ENCODE data around the gene ZNF3.

The ZNF3 gene

DNA sequence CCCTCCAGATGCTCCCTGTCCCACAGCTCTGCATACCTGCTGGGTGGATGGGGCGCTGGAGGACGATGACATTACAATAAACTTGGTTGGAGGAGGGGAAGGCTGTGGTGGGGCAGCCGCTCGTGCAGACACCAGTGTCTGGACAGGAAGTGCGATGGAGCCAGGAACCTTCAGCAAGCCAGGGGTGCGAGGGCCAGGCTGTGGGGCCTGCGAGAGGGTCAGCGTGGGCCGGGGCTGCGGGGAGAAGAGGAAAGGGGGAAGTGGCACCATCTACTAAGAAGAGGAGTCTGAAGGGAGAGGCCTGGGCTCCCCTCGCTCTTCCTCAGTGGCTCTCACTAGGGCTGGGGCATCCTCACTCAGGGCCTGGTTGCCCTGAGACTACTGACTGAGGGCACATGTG, 26.4 kb upstream of the ZNF3 start:
- no peak for DNase-seq

DNA sequence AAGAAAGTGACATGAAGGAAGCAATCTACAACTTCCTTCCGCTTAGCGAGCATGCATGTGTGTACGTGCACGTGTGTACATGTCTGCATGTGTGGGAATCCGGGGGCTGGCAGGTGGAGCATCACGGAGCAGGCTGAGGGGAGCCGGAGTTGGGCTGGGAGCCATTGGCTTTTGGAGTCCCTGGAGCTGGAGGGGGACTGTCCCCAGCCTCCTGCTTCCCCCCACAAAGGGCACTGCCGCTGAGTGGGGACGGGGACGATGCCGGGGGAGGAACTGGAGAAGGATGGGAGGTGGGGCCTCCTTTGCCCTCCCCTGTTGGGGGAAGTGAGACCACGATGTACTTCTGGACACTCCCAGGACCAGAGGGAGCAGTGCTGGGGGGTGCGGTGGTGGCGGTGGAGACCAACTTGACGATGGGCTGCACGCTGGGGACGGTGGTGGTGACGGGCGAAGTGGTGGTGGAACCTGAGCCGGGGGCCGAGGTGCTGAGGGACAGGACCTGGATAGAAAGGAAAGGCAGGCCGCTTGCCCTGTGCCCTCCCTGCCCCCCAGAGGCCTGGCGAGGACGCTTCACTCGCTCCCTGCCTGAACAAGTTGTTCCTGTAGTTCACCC, 25.7 kb upstream of the ZNF3 start:
- no peak for DNase-seq

DNA sequence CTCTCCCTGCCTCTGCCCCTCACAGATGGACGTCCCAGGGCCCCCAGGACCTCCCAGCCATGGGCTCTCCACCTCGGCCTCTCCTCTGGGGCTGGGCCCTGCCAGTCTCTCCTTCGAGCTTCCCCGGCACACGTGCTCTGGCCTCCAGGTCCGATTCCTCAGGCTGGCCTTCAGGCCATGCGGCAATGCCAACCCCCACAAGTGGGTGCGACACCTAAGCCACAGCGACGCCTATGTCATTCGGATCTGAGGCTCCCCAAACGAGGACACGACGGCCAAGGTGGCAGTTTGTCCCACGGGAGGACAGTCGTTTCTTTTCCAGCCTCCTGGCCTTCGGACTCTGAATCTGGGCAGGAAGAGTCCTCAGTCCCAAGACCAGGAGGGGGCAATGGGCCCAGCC, 25.1 kb upstream of the ZNF3 start:
- DNase-seq: no peak

DNA sequence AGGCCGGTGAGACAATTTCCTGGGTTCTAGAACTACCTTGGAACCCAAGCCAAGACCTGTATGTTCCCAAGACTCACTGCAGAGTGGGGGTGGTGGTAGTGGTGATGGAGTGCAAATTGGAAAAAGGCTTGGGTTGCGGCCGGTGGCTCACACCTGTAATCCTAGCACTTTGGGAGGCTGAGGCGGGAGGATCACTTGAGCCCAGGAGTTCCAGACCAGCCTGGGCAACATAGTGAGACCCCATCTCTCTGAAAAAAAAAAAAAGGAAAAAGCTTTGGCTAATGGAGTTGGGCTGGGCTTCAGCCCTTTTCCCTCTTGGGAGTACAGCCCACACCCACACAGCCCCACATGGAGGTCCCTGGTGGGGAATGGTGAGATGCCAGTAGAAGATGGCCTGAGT, 24.0 kb upstream of the ZNF3 start:
- DNase-seq: no peak

DNA sequence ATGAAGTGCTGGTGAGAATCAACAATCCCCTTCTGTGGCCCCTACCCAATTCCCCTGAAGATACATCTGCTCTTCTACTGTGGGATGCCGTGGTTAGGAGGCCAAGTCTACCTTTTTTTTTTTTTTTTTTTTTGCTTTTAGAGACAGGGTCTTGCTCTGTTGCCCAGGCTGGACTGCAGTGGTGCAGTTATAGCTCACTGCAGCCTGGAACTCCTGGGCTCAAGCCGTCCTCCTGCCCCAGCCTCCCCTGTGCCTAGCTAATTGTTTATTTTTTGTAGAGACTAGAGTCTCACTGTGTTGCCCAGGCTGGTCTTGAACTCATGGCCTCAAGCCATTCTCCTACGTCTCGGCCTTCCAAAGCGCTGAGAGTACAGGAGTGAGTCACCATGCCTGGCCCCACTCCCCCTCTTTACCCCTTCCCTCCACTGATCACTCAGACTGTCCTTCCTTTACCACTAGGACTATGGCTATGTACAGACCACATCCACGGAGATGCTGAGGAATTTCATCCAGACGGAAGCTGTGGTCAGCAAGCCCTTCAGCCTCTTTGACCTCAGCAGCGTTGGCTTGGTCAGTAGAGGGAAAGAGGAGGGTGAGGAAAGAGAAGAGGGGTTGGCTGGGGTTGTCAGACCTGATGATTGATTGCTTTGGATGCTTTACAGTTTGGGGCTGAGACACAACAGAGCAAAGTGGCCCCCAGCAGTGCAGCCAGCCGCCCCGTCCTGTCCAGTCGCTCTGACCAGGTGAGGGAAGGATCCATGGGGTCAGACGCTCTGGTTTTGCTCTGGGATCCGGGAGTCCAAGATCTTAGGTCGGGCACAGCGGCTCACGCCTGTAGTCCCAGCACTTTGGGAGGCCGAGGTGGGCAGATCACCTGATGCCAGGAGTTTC, 21.7 kb upstream of the ZNF3 start:
- DNase-seq: no peak

DNA sequence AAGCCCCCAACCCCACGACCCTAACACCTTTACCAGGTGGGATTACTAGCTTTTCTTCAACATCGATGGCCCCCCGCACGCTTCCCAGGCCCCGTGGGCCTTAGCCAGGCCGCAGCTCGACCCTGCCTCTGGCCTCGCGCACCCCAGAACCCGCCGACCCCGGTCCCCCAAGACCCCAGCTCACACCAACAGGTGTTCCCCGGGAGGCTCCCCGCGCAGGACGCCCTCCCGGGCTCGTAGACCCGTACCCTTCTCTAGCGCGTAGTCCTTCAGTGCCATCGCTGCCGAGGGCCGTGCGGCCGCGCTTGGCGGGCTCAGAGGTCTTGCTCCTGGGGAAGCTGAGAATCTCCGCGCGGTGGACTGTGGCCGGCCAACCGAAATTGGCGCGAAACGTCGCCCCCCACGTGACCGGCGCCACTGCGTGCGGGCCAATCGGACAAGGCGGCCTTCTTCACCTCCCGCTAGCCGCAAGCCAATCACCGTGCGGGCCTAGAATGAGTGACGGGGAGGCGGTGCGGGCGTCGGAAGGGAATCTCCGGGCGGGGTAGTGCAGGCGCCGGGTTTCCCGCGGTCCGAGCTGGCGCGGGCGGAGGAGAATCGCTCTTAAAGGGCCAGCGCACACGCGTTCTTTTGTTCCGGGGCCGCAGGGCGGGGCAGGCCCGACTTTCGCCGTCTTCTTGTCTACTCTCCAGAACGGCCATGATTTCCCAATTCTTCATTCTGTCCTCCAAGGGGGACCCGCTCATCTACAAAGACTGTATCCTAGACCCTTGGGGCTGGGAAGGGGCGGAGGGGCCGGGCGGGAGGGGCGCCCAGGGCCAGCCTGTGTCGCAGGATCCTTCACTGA, 19.7 kb upstream of the ZNF3 start, which contains the start of the genes AP4M1 and MCM7:
Gene AP4M1, plus strand, starts transcription at position 628 of the 847 bp plus-strand sequence. Its CDS starts 72 bp downstream, at position 700.
Gene MCM7, minus strand, starts transcription at position 382 of the 847 bp plus-strand sequence. Its CDS starts 103 bp downstream, at position 279.
- DNase-seq: peak; percentile 98

DNA sequence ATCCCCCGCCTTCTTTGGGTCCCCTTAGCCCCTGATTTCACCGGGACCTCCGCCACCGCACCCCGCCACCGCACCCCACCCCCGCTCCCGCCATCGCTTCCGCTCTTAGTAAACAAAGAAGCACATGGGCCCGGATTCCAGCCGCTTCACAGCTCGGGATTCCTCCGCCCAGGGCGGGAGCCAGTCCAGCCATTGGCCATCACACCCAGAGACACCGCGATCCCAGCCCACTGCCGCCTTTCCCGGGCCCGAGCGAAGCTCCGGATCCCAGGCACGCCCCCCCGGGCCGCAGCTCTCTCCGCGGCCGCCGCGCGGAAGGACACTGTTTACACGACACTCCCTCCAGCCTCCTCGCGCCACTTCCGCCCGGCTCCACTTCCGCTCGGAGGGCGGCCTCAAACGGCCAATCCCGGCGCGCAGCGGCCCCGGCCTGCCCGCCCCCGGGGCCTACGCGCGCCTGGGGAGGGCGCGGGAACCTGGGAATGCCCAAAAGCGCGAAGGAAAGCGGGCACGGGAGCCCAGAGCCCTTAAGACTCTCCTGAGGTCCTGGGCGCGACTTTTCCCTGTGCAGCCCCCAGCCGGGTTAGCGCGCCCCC, 19.0 kb upstream of the ZNF3 start:
- DNase-seq: peak; percentile 87

DNA sequence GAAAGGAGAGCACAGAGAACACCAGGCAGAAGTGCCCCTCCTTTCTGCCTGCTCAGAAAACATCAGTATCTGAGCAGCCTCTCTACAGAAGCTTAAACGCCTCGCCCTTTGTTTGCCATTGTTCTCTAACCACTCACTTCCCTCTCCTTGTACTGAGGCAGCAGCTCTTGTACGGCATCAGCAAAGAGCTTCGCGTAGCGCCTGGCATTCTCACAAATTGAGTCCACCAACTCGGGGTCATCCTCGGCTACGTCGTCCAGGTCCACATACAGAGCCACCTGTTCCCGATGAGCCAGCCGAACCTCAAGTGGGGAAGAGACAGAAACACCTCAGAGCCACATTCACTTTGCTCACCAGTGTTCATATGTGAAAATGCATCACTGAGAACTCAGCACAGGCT, 17.9 kb upstream of the ZNF3 start:
- no peak for DNase-seq

DNA sequence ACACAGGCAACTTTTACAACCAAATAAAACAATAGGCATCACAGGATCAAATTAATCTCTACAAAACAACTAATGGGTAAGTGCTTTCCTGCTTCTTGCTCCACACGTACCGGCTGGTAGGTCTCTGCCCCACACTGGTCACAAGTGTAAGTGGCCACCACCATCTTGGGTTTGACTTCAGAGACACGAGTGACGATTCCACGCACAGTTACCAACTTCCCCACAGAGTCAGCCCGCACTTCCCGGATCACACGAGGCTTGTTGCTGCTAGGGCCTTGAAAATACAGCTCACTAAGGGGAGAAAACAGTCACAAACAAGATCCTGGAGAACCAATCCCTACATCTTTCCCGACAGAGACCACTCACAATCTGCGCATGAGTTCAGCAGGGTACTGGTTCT, 17.4 kb upstream of the ZNF3 start:
- no peak for DNase-seq

DNA sequence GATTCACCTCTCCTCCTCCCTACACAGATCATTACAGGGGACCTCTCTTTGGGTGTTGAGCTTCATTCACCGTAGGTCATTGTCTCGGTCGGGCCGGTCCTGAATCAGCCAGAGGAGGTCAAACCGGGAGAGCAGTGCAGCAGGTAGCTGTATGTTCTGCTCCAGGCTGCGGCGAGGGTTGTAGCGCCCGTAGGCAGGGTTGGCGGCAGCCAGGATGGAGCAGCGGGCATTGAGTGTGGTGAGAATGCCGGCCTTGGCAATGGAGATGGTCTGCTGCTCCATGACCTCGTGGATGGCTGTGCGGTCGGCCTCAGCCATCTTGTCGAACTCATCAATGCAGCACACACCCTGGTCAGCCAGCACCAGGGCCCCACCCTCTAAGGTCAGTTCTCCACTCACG, 14.2 kb upstream of the ZNF3 start:
- no peak for DNase-seq

DNA sequence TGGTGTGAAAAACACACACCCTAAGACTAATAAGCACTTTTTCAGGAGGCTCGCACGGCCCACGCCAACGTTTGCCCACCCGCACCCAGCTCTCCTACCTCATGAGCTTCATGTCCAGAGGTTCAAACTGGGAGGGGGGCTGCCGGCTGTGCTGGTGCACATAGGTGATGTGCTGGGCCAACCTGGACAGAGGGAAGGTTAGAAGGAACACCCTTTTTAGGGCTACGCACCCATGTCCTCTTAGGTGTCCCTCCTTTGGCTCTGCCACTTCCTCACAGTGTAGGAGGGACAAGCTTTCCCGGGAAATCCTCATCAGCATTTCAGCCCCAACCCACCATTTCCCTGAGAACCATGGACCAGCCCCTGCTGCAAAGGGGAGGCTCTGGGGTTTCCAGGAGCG, 13.8 kb upstream of the ZNF3 start:
- no peak for DNase-seq

DNA sequence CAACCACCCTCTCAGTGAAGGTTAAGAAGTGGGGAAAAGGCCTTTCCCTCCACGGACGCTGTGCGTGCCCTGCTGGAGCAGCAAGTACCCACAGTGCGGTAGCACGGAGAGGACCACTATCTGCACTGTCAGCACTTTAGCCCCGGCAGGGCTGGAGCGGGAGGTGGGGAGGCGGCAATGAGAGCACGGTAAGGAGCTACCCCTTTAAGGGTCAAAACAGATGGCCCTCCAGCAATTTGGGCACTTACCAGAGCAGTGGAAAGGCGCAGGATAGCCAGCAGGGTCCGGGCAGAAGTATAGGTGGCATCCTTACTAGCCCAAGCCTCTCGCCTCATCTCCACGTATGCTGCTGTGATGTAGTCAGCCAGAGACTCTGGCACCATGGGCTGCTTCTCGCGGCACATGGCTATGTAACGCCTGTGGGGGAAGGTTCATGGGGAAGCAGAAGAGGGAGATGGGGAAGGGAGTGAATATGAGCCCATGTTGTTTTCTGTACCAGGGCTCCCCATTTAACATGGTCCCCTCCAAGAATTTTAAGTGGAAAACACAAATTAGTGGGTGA, 12.5 kb upstream of the ZNF3 start:
- no peak for DNase-seq

DNA sequence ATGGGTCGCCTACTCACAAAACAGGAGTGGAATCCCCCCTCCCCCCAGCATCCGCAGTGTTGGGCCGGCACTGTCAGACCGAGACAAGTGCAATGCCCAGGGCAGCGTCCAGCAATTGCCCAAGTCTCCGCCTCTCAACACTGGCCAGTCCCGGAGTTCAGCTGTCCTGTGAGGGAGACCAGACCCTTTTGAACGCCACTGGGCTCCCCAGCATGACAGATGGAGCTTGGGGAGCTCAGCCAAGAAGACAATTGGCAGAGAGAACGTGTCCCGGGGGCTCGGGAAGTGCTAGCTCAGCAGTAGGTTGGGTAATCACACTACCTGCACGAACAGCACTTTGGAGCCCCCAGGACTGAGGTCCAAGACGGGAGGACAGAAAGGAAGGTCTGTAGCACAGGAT, 12.0 kb upstream of the ZNF3 start:
- DNase-seq: no peak

DNA sequence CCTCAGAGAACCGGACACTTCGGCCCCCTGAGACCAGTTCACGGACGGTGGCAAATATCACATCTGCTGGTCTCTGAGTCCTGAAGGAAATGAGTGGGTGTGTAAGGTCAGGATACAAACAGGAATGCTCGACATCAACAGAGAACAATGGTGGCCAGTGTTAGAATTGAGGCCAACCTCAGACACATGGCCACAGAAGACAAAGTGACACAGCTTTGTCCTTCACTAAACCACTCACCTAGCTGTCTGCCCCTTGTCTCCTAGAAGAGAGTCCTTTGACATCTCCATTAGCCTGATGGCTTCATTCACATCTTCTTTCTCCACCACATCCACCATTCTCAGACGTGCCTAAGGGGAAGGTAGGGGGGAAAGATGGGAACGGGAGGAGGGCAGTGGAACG, 11.5 kb upstream of the ZNF3 start:
- no peak for DNase-seq

DNA sequence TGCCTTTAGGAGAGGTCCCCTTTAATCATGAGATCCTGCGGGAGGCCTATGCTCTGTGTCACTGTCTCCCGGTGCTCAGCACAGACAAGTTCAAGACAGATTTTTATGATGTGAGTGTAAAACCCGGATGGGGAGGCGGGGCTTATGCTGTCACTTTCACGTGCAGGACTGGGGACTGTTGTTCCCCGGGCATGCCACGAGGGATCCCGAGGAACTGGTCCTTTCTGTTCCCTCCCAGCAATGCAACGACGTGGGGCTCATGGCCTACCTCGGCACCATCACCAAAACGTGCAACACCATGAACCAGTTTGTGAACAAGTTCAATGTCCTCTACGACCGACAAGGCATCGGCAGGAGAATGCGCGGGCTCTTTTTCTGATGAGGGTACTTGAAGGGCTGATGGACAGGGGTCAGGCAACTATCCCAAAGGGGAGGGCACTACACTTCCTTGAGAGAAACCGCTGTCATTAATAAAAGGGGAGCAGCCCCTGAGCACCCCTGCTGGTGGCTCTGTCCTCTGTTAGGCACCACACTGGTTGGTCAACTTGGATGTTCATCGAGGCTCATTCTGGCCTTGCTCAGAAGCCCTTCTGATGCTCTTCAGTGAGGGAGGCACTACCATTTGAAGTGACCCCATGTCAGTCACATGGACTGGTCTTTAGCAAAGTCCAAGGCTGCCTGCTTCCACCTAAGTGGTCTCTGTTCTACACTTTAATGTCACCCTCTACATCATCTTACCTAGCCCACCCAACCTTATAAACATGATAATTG, 10.1 kb upstream of the ZNF3 start:
- DNase-seq: no peak

DNA sequence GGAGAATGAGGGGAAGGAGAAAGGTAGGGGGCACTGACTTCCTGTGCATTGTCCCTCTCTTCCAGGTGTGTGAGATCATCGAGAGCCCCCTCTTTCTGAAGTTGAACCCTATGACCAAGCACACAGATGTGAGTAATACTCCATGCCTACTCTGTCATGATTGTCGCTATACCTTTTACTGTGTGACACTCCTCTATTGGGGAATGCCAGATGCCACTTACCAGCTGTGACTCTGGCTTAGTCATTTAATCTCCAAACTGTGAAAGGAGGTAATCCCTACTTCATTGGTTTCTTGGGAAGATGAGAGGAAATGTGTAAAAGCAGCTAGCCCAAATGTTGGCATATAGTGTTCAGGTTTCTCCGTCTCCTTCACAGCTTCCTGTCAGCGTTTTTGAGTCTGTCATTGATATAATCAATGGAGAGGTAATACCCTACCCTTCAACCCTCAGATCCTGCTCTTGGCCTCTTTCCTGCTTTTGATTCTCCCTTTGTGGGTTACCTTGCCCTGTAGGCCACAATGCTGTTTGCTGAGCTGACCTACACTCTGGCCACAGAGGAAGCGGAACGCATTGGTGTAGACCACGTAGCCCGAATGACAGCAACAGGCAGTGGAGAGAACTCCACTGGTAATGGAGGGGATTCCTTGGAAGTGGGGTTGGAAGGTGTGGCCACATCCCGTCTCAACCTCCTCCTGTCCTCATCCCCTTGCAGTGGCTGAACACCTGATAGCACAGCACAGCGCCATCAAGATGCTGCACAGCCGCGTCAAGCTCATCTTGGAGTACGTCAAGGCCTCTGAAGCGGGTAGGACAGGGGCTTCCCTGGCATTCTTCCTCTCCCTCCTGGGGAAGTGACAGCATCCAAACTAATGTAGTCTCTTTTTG, 9.2 kb upstream of the ZNF3 start:
- no peak for DNase-seq

DNA sequence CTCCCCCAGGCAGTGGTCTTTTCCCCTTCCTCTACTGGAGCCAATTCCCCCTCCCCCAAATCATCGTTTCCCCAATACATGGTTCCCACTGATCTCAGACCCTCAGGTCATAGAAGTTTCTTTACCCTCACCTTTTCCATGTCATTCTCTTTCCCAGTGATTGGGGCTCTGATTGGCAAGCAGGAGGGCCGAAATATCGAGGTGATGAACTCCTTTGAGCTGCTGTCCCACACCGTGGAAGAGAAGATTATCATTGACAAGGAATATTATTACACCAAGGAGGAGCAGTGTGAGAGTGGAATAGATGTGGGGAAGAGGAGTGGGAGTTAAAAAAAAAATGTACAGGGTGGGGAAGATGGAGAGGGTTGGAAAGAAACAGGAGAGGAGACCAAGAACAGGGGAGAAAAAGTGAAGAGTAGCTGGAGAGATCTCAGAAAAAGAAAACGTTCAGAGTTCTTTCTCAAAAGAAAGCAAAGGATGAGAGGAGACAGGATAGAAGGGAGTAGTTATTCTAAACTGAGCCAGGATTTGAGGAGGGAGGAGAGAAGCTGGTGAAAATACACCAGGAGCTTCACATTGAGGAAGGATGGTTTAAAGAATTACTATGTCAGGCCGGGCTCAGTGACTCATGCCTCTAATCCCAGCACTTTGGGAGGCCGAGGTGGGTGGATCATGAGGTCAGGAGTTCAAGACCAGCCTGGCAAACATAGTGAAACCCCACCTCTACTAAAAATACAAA, 8.1 kb upstream of the ZNF3 start:
- DNase-seq: no peak

DNA sequence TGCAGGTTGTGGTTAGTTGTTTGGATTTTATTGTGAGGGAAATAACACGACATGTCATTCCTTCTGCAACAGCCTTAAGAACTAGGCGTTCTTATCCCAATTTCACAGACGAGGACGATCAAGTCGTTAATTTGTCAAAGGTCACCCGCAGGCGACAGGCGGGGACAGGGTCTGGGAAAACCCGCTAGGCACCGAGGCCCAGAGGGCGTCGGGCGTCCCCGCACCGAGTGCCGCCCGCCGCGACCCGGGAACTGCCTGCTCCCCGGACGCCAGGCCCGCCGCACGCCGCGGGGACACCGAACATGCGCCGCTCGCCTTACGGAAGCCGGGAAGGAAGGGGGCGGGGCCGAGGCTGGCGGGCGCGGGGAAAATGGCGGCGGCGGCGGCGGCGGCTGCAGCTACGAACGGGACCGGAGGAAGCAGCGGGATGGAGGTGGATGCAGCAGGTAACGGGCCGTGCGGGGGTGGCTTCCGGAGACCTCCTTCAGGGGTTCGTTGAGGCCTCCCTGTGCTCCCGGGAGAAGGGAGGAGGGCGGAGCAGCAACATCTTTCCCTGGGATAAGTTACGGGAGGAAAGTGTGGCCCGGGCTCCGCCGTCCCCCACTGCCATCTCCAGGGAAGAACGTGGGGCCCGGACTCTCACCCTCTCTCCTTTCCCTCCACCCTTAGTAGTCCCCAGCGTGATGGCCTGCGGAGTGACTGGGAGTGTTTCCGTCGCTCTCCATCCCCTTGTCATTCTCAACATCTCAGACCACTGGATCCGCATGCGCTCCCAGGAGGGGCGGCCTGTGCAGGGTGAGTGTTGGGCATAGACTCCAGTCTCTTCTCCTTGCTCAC, 7.3 kb upstream of the ZNF3 start, which contains the start of gene COPS6:
Gene COPS6, plus strand, starts transcription at position 349 of the 837 bp plus-strand sequence. Its CDS starts 22 bp downstream, at position 371.
- peak; percentile 89 for DNase-seq

DNA sequence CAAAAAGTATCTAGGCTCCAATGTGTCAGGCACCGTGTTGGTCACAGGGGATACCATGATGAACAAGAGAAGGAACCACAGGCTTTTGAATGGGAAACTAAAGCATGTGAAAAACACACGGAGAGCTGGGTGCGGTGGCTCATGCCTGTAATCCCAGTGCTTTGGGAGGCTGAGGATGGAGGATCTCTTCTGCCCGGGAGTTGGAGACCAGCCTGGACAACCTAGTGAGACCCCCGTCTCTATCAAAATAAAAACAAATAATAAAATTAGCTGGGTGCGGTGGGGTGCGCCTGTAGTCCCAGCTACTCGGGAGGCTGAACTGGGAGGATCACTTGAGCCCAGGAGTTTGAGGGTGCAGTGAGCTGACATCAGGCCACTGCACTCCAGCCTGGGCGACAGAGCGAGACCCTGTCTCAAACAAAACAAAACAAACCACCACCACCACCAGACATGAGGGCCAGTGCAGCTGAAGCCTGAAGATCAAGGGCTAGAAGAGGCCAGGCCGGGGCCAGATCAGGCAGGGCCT, 6.6 kb upstream of the ZNF3 start:
- DNase-seq: no peak
